HL-60 (cell line): ENCODE results near the gene CACYBP.

Experiments
- DNase-seq, 2 experiments: peaks; one replicate each; pipeline ENCODE4 v3.0.0-alpha.2; 2010 to 2020; ENCODE audit warnings: low read depth in 1 of 2, low spot score in 1 of 2
- H3K27ac ChIP-seq: fragments of 250-450 bp; sonication (Bioruptor Pico); replicated peaks from 2 replicates; pipeline ENCODE4 v1.5.1; 2020; ENCODE audit warnings: mild to moderate bottlenecking, moderate library complexity
- H3K27me3 ChIP-seq: fragments of 250-450 bp; sonication (Bioruptor Pico); 2 replicates; pipeline ENCODE4 v1.5.1; 2021; ENCODE audit warnings: mild to moderate bottlenecking, moderate library complexity; ENCODE audit not compliant: insufficient read depth, poor library complexity, severe bottlenecking
- H3K4me3 ChIP-seq: replicated peaks from 2 replicates; pipeline ENCODE4 v1.5.1; 2011; ENCODE audit warnings: mild to moderate bottlenecking, control low read depth, low read length; ENCODE audit not compliant: insufficient read depth
- CTCF ChIP-seq: IDR thresholded peaks from one replicate; pipeline ENCODE4 v1.5.1; 2011; ENCODE audit warnings: low read length, control low read depth, inconsistent platforms; ENCODE audit not compliant: insufficient read depth
- GABPA ChIP-seq: IDR thresholded peaks from 2 replicates; pipeline ENCODE4 v1.6.1; 2012; ENCODE audit warnings: low read depth
- POLR2AphosphoS5 ChIP-seq: IDR thresholded peaks from 2 replicates; pipeline ENCODE4 v1.6.1; 2012; ENCODE audit warnings: low read depth
- REST ChIP-seq: IDR thresholded peaks from 2 replicates; pipeline ENCODE4 v1.6.1; 2012; ENCODE audit warnings: low read depth; ENCODE audit not compliant: insufficient replicate concordance
- SPI1 ChIP-seq: IDR thresholded peaks from 2 replicates; pipeline ENCODE4 v1.6.1; 2012; ENCODE audit warnings: low read depth, mild to moderate bottlenecking, borderline replicate concordance

Gene CACYBP

GRCh38 chr1:174982971-174983689 is 16.6 kb upstream of the CACYBP start:
- DNase-seq: peak in 1 of 2 experiments; percentile 44
- no peak overlapping the region for H3K4me3 ChIP-seq

GRCh38 chr1:174984952-174985351 is 14.8 kb upstream of the CACYBP start:
- no peak overlapping the region for H3K4me3 ChIP-seq
- TF ChIP-seq GABPA (no peak), SPI1 (no peak), REST (no peak), CTCF (no peak), POLR2AphosphoS5 (no peak)
- H3K27me3 ChIP-seq: no peaks in the 10 kb centered on the region
- no peak for DNase-seq
- H3K27ac ChIP-seq: no peak overlapping the region

More at GRCh38 chr1:174982971-174983689, 16.6 kb upstream of the CACYBP start:
- Histone ChIP-seq H3K27me3 (no peaks in the 10 kb centered on the region), H3K27ac (no peak overlapping the region)
- TF ChIP-seq CTCF: peak; percentile 23
- no peak for TF ChIP-seq POLR2AphosphoS5

GRCh38 chr1:174988539-174988938 is 11.2 kb upstream of the CACYBP start:
- TF ChIP-seq REST (no peak), CTCF (no peak), SPI1 (no peak), GABPA (no peak), POLR2AphosphoS5 (no peak)
- DNase-seq: no peak
- Histone ChIP-seq H3K4me3 (no peak overlapping the region), H3K27me3 (no peaks in the 10 kb centered on the region), H3K27ac (no peak overlapping the region)

- Histone ChIP-seq H3K27me3 (no peaks in the 10 kb centered on the region), H3K27ac (no peak overlapping the region), H3K4me3 (no peak overlapping the region)
- DNase-seq: no peak
- TF ChIP-seq POLR2AphosphoS5 (no peak), SPI1 (no peak), REST (no peak), GABPA (no peak)
Observed at GRCh38 chr1:174988986-174989385, 10.8 kb upstream of the CACYBP start.
